Thoracic aorta (tissue), 2 donors: Measurements from ENCODE around the gene CREG2. TPM values are rescaled to one million over a fixed set of nuclear protein-coding genes. Genes with fewer than 3 reads are reported as not detected.
"Not testable (repeated sequence)": the region's sequence is repeated elsewhere in the genome, so short reads cannot be mapped to it uniquely, and the experiment has no call there.

Source experiments
- ATAC-seq: fragments of 150-250 bp; one replicate; pipeline ENCODE4 v1.8.0; 2017; ENCODE audit warnings: low read depth; ENCODE audit not compliant: insufficient number of reproducible peaks, low FRiP score
- DNase-seq: peaks from one replicate; pipeline ENCODE4 v3.0.0-alpha.2; 2020; ENCODE audit warnings: low spot score
- H3K27ac ChIP-seq, 2 donors: fragments of 200-600 bp; sonication (generic); 1 replicate in 1 of 2; 2 replicates in 1 of 2; pipeline ENCODE4 v1.5.1; 2016; ENCODE audit warnings: mild to moderate bottlenecking in 2 of 2, moderate library complexity in 2 of 2
- H3K27me3 ChIP-seq: fragments of 200-600 bp; sonication (generic); replicated peaks from 2 replicates; pipeline ENCODE4 v1.6.0; 2016; ENCODE audit warnings: mild to moderate bottlenecking; ENCODE audit not compliant: insufficient read depth
- H3K36me3 ChIP-seq: fragments of 200-600 bp; sonication (generic); one replicate; pipeline ENCODE4 v1.5.1; 2016
- H3K4me1 ChIP-seq, 2 donors: fragments of 200-600 bp; sonication (generic); 1 replicate in 1 of 2; 2 replicates in 1 of 2; pipeline versions ENCODE4 v1.5.1 to v1.6.0; 2016; ENCODE audit warnings: low read depth in 2 of 2, mild to moderate bottlenecking in 1 of 2; ENCODE audit not compliant: control insufficient read depth in 1 of 2
- H3K4me3 ChIP-seq: fragments of 200-600 bp; sonication (generic); 2 replicates; pipeline ENCODE4 v1.5.1; 2016; ENCODE audit warnings: mild to moderate bottlenecking
- H3K9me3 ChIP-seq: fragments of 200-600 bp; sonication (generic); 2 replicates; pipeline ENCODE4 v1.5.1; 2016
- total RNA-seq, 2 donors: library from RNA; depleted of rRNA; stranded (reverse); fragments of >200 nt; gene quantifications; one replicate each; pipeline versions ENCODE4 v1.1.0 to v1.2.3, GENCODE V29; 2016
- TF ChIP-seq, protein P1 (sequence below): fragments of 200-600 bp; sonication (generic); IDR thresholded peaks from one replicate; pipeline ENCODE4 v1.5.1; 2019; ENCODE audit warnings: antibody characterized with exemption

Gene CREG2
- total RNA-seq, 2 donors from 2014 or later = not detected

DNA sequence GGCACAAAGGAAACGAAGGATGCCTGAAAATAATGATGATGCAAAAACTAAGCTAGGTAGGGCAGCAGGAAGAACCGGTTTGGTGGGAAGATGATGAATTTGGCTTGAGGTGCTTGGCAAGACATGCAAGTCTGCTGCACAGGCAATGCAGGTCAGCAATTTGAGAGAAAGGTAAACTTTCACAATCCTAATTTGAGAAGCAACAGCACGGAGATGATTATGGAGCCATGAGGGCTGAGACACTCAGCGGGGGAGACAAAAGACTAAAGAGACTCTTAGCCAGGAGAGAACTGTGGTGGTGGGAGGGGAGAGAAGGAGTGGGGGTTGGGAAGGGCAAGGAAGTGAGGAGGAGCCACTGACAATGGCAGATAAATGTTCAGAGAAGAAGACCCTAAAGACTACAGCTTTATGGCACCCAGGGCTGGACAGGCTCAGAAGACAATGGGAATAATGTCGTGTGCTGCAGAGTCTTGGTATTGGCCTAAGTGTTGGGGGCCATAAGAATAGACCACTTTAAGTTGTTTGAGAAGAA, 59.4 kb downstream of the CREG2 start:
- ATAC-seq (no peak), DNase-seq (no peak)
- Histone ChIP-seq H3K9me3 (no peaks in the 10 kb centered on the region), H3K4me1 (peaks cover 6 to 10% of the 10 kb centered on the region in 2 donors), H3K4me3 (no peak overlapping the region), H3K36me3 (no peaks in the 10 kb centered on the region), H3K27ac (peak overlapping the region in 1 of 2 donors; percentile 32), H3K27me3 (no peaks in the 10 kb centered on the region)
- TF ChIP-seq, protein P1, sequence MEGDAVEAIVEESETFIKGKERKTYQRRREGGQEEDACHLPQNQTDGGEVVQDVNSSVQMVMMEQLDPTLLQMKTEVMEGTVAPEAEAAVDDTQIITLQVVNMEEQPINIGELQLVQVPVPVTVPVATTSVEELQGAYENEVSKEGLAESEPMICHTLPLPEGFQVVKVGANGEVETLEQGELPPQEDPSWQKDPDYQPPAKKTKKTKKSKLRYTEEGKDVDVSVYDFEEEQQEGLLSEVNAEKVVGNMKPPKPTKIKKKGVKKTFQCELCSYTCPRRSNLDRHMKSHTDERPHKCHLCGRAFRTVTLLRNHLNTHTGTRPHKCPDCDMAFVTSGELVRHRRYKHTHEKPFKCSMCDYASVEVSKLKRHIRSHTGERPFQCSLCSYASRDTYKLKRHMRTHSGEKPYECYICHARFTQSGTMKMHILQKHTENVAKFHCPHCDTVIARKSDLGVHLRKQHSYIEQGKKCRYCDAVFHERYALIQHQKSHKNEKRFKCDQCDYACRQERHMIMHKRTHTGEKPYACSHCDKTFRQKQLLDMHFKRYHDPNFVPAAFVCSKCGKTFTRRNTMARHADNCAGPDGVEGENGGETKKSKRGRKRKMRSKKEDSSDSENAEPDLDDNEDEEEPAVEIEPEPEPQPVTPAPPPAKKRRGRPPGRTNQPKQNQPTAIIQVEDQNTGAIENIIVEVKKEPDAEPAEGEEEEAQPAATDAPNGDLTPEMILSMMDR = no peak

DNA sequence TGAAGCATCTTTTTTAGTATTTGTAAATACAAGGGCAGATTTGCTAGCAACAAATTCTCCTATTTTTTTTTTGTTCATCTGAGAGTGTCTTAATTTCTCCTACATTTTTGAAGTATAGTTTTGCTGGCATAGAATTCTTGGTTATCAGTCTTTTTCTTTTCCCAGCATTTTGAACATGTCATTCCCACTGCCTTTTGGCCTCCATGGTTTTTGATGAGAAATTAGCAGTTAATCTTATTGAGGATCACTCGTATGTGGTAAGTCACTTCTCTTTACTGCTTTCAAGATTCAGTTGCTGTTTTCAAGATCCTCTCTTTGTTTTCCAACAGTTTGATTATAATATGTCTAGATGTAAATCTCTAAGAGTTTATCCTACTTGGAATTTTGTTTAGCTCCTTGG, 61.9 kb downstream of the CREG2 start:
- no peak for DNase-seq
- peaks cover 5% of the 10 kb centered on the region in 2 donors for H3K4me1 ChIP-seq
- no peak overlapping the region for H3K4me3 ChIP-seq
- no peaks in the 10 kb centered on the region for H3K36me3 ChIP-seq
- ATAC-seq = no peak
- H3K9me3 ChIP-seq = no peaks in the 10 kb centered on the region
- no peaks in the 10 kb centered on the region for H3K27me3 ChIP-seq
- TF ChIP-seq, protein P1 = no peak
- H3K27ac ChIP-seq = no peak overlapping the region

DNA sequence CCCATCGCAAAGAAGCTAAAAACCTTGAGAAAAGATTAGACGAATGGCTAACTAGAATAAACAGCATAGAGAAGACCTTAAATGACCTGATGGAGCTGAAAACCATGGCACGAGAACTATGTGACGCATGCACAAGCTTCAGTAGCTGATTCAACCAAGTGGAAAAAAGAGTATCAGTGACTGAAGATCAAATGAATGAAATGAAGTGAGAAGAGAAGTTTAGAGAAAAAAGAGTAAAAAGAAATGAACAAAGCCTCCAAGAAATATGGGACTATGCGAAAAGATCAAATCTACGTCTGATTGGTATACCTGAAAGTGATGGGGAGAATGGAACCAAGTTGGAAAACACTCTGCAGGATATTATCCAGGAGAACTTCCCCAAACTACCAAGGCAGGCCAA, 70.7 kb downstream of the CREG2 start:
- H3K27ac ChIP-seq, H3K27me3 ChIP-seq, H3K36me3 ChIP-seq, H3K4me3 ChIP-seq, H3K9me3 ChIP-seq, ATAC-seq, DNase-seq, H3K4me1 ChIP-seq: not testable (repeated sequence)

DNA sequence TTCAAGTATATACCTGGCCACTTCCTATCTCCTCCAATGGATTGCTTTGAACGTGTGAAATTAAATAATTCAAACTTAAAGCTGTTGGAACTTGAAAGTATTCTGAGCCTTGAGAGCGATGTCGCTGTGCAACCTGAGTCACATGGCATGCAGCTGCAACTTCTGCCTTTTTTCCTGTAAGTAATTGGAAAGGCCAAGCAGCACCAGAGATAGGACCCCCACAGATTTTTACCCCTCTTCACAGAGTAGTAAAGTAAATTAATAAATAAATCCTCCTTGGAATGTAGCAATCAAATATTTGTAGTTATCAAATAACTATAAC, 75.6 kb downstream of the CREG2 start:
- no peak for DNase-seq
- H3K27me3 ChIP-seq = no peaks in the 10 kb centered on the region
- peaks cover 3 to 6% of the 10 kb centered on the region in 2 donors for H3K4me1 ChIP-seq
- no peak overlapping the region for H3K27ac ChIP-seq
- no peak for ATAC-seq
- TF ChIP-seq, protein P1 = no peak
- no peaks in the 10 kb centered on the region for H3K9me3 ChIP-seq
- H3K4me3 ChIP-seq = no peak overlapping the region
- no peaks in the 10 kb centered on the region for H3K36me3 ChIP-seq

DNA sequence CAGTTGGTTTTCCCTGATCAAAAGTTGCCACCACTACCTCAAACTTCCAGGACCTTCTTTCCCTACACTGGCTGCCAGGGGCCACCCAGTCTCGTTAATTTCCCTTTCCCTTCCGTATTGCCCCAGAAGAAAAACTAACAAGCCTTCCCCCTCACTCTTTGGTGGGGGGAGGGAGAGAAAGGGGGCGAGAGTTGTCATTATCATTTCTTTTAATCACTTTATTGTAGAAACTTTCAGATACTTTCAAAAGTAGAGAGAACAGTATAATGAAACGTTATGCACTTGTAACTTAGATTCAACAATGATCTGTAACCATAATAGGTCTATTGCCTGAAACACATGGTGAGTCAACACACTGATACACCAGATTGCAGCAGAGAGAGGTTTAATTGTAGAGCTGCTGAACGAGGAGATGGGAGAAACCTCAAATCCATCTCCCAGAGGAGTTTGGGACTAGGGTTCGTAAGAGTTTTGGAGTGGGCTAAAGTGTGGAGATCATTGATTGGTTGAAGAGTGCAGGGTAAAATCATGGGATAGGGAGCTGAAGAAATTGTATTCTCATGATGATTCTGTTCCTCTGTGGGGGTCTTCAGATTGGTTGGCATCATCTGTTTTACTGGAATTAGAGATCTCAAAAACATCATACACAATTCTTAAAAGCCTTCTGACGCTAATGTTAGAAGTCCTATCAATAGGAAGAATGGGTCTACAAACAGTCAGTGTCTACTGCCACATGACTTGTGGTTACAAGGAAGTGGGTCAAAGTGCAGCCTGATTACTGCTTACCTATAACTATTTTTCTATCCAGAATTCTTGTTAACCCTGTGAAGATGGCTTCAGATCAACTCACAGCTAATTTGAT, 76.2 kb downstream of the CREG2 start:
- Histone ChIP-seq H3K4me1 (peaks cover 3 to 11% of the 10 kb centered on the region in 2 donors), H3K4me3 (no peak overlapping the region), H3K9me3 (no peaks in the 10 kb centered on the region), H3K36me3 (no peaks in the 10 kb centered on the region), H3K27ac (no peak overlapping the region), H3K27me3 (no peaks in the 10 kb centered on the region)
- TF ChIP-seq, protein P1 = no peak
- DNase-seq = no peak
- no peak for ATAC-seq
